ENCODE measurements around the gene C1orf94. TPM values are rescaled to one million over a fixed set of nuclear protein-coding genes. Genes with fewer than 3 reads are reported as not detected.

C1orf94 gene
- polyA plus RNA-seq, 1 experiment: 0.10 TPM

- TF ChIP-seq, protein P1, sequence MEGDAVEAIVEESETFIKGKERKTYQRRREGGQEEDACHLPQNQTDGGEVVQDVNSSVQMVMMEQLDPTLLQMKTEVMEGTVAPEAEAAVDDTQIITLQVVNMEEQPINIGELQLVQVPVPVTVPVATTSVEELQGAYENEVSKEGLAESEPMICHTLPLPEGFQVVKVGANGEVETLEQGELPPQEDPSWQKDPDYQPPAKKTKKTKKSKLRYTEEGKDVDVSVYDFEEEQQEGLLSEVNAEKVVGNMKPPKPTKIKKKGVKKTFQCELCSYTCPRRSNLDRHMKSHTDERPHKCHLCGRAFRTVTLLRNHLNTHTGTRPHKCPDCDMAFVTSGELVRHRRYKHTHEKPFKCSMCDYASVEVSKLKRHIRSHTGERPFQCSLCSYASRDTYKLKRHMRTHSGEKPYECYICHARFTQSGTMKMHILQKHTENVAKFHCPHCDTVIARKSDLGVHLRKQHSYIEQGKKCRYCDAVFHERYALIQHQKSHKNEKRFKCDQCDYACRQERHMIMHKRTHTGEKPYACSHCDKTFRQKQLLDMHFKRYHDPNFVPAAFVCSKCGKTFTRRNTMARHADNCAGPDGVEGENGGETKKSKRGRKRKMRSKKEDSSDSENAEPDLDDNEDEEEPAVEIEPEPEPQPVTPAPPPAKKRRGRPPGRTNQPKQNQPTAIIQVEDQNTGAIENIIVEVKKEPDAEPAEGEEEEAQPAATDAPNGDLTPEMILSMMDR (IDR thresholded peaks at IDR 0.05; ENCODE audit: low read depth, low read length): no peak
- Histone ChIP-seq H3K27ac (ENCODE audit: low read depth, low read length) (no peak overlapping the region), H3K9me3 (ENCODE audit: control insufficient read depth, insufficient read depth, low read length) (no peaks in the 10 kb centered on the region), H3K27me3 (ENCODE audit: control insufficient read depth, insufficient read depth, low read length) (no peaks in the 10 kb centered on the region), H3K4me3 (ENCODE audit: low read depth, low read length) (no peak overlapping the region)
- ChIA-PET CTCF (interaction anchor here (1.0 kb wide), 1 partner anchor 510 kb away, joined by 3 read pairs; no protein-coding TSS in a partner anchor), POLR2A (no interaction called here)
- no peak for DNase-seq (ENCODE audit: low read depth, low spot score)
Observed at GRCh38 chr1:34143975-34144374, 32.7 kb upstream of the C1orf94 start.

GRCh38 chr1:34144766-34145165, 31.9 kb upstream of the C1orf94 start:
- ChIA-PET POLR2A (no interaction called here), CTCF (no interaction called here)
- H3K27me3 ChIP-seq (ENCODE audit: control insufficient read depth, insufficient read depth, low read length): no peaks in the 10 kb centered on the region
- no peak overlapping the region for H3K27ac ChIP-seq (ENCODE audit: low read depth, low read length)
- TF ChIP-seq, protein P1 (IDR thresholded peaks at IDR 0.05; ENCODE audit: low read depth, low read length): no peak
- no peaks in the 10 kb centered on the region for H3K9me3 ChIP-seq (ENCODE audit: control insufficient read depth, insufficient read depth, low read length)
- no peak for DNase-seq (ENCODE audit: low read depth, low spot score)
- H3K4me3 ChIP-seq (ENCODE audit: low read depth, low read length): no peak overlapping the region

DNA sequence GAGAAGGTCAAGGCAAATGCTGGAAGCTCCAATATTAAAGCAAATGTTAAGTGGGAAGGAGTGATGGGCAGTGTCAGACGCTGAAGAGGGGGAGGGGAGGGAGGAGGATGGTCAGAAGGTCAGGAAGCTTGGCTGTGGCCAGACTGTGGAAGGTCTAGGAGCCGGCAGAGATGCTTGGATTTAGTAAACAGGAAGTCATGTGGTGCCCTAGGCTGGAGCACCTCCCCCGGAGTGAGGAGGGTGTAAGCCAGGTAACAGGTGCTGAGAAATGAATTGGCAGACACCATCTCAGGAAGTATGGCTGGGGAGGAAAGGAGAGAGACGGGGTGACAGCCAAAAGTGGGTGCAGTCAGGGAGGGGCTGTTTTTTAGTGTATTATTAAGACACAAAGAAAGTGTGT, 29.4 kb upstream of the C1orf94 start:
- DNase-seq (ENCODE audit: low read depth, low spot score): no peak
- no peak overlapping the region for H3K27ac ChIP-seq (ENCODE audit: low read depth, low read length)
- ChIA-PET POLR2A (no interaction called here), CTCF (no interaction called here)
- H3K4me3 ChIP-seq (ENCODE audit: low read depth, low read length): no peak overlapping the region
- H3K27me3 ChIP-seq (ENCODE audit: control insufficient read depth, insufficient read depth, low read length): no peaks in the 10 kb centered on the region
- TF ChIP-seq, protein P1 (IDR thresholded peaks at IDR 0.05; ENCODE audit: low read depth, low read length): no peak
- H3K9me3 ChIP-seq (ENCODE audit: control insufficient read depth, insufficient read depth, low read length): no peaks in the 10 kb centered on the region

GRCh38 chr1:34149501-34149900, 27.2 kb upstream of the C1orf94 start:
- no peaks in the 10 kb centered on the region for H3K27me3 ChIP-seq (ENCODE audit: control insufficient read depth, insufficient read depth, low read length)
- no peak overlapping the region for H3K27ac ChIP-seq (ENCODE audit: low read depth, low read length)
- CTCF ChIA-PET: interaction anchor here (0.9 kb wide), 1 partner anchor 514 kb away, joined by 3 read pairs; no protein-coding TSS in a partner anchor
- no peak for DNase-seq (ENCODE audit: low read depth, low spot score)
- TF ChIP-seq, protein P1 (IDR thresholded peaks at IDR 0.05; ENCODE audit: low read depth, low read length): no peak
- H3K4me3 ChIP-seq (ENCODE audit: low read depth, low read length): no peak overlapping the region
- H3K9me3 ChIP-seq (ENCODE audit: control insufficient read depth, insufficient read depth, low read length): no peaks in the 10 kb centered on the region
- POLR2A ChIA-PET: no interaction called here

GRCh38 chr1:34153246-34153645, 23.5 kb upstream of the C1orf94 start:
- POLR2A ChIA-PET: no interaction called here
- Histone ChIP-seq H3K27me3 (ENCODE audit: control insufficient read depth, insufficient read depth, low read length) (no peaks in the 10 kb centered on the region), H3K4me3 (ENCODE audit: low read depth, low read length) (no peak overlapping the region), H3K27ac (ENCODE audit: low read depth, low read length) (no peak overlapping the region), H3K9me3 (ENCODE audit: control insufficient read depth, insufficient read depth, low read length) (no peaks in the 10 kb centered on the region)
- CTCF ChIA-PET: interaction anchor here (1.8 to 2.8 kb wide), 2 partner anchors 10 to 418 kb away, joined by 7 to 9 read pairs; no protein-coding TSS in a partner anchor
- DNase-seq (ENCODE audit: low read depth, low spot score): no peak
- TF ChIP-seq, protein P1 (IDR thresholded peaks at IDR 0.05; ENCODE audit: low read depth, low read length): no peak
